Astrocyte (in vitro differentiated cells and primary cell): ENCODE results near the gene MED15. TPM values are rescaled to one million over a fixed set of nuclear protein-coding genes. Genes with fewer than 3 reads are reported as not detected.

Experiments
- DNase-seq: peaks from one replicate; pipeline ENCODE4 v3.0.0-alpha.2; 2010; ENCODE audit warnings: low read depth
- FAIRE-seq: peaks from 2 replicates; lab custom pipeline; 2011; peaks lifted over from hg19 to GRCh38; lab: Jason Lieb, UNC
- H2AFZ ChIP-seq: 2 replicates; pipeline ENCODE4 v1.6.0; 2012; ENCODE audit warnings: low read depth, low read length, inconsistent platforms
- H3K27ac ChIP-seq: 2 replicates; pipeline ENCODE4 v1.5.1; 2011; ENCODE audit warnings: low read depth, low read length, inconsistent platforms
- H3K27me3 ChIP-seq: 2 replicates; pipeline ENCODE4 v1.6.0; 2011; ENCODE audit warnings: low read length, inconsistent platforms; ENCODE audit not compliant: insufficient read depth
- H3K36me3 ChIP-seq: 2 replicates; pipeline ENCODE4 v1.5.1; 2011; ENCODE audit warnings: low read length, inconsistent platforms; ENCODE audit not compliant: insufficient read depth
- H3K4me1 ChIP-seq: 2 replicates; pipeline ENCODE4 v1.5.1; 2011; ENCODE audit warnings: low read length, inconsistent platforms; ENCODE audit not compliant: insufficient read depth
- H3K4me2 ChIP-seq: 2 replicates; pipeline ENCODE4 v1.6.0; 2012; ENCODE audit warnings: low read length, inconsistent platforms
- H3K4me3 ChIP-seq: 2 replicates; pipeline ENCODE4 v1.5.1; 2011; ENCODE audit warnings: low read depth, mild to moderate bottlenecking, low read length, inconsistent platforms; ENCODE audit not compliant: insufficient read depth
- H3K79me2 ChIP-seq: 2 replicates; pipeline ENCODE4 v1.6.0; 2012; ENCODE audit warnings: mild to moderate bottlenecking, low read length, inconsistent platforms; ENCODE audit not compliant: insufficient read depth
- H3K9ac ChIP-seq: 2 replicates; pipeline ENCODE4 v1.6.0; 2012; ENCODE audit warnings: mild to moderate bottlenecking, low read length, inconsistent platforms
- H3K9me3 ChIP-seq: 2 replicates; pipeline ENCODE4 v1.5.1; 2012; ENCODE audit warnings: low read depth, mild to moderate bottlenecking, low read length, inconsistent platforms; ENCODE audit not compliant: insufficient read depth
- H4K20me1 ChIP-seq: 2 replicates; pipeline ENCODE4 v1.6.0; 2012; ENCODE audit warnings: low read length, inconsistent platforms; ENCODE audit not compliant: insufficient read depth
- H3K27ac Mint-ChIP-seq: one replicate; pipeline ENCODE4 v1.8.0; 2021; ENCODE audit warnings: mild to moderate bottlenecking, mixed read lengths; ENCODE audit not compliant: unreplicated experiment
- H3K27me3 Mint-ChIP-seq: one replicate; pipeline ENCODE4 v1.8.0; 2021; ENCODE audit warnings: low read depth, mixed read lengths; ENCODE audit not compliant: unreplicated experiment
- H3K36me3 Mint-ChIP-seq: one replicate; pipeline ENCODE4 v1.8.0; 2021; ENCODE audit warnings: low read depth, mixed read lengths; ENCODE audit not compliant: unreplicated experiment
- H3K4me1 Mint-ChIP-seq: one replicate; pipeline ENCODE4 v1.8.0; 2021; ENCODE audit warnings: low read depth, mixed read lengths; ENCODE audit not compliant: unreplicated experiment
- H3K4me3 Mint-ChIP-seq: one replicate; pipeline ENCODE4 v1.8.0; 2021; ENCODE audit warnings: mild to moderate bottlenecking, moderate library complexity, mixed read lengths; ENCODE audit not compliant: unreplicated experiment
- H3K9me3 Mint-ChIP-seq: one replicate; pipeline ENCODE4 v1.8.0; 2021; ENCODE audit warnings: mild to moderate bottlenecking, mixed read lengths; ENCODE audit not compliant: unreplicated experiment
- CTCF ChIP-seq: IDR thresholded peaks from 2 replicates; pipeline ENCODE4 v1.5.1; 2011; ENCODE audit warnings: low read depth, mild to moderate bottlenecking, inconsistent platforms, low read length, moderate library complexity; ENCODE audit not compliant: insufficient read depth
- EZH2 ChIP-seq: IDR thresholded peaks from 2 replicates; pipeline ENCODE4 v1.6.1; 2012; ENCODE audit warnings: mild to moderate bottlenecking, low read length, inconsistent platforms; ENCODE audit not compliant: insufficient read depth
- total RNA-seq: library from RNA; stranded (reverse); gene quantifications from 2 replicates; pipeline ENCODE4 v1.2.1, GENCODE V29; 2021

The MED15 gene
- total RNA-seq, 1 donor from 2014 or later: 153 TPM

- Mint-ChIP-seq H3K27me3 (no peaks in the 10 kb centered on the region), H3K4me1 (peaks cover 64% of the 10 kb centered on the region), H3K4me3 (peak overlapping the region; percentile 5), H3K27ac (peak overlapping the region; percentile 83), H3K9me3 (no peaks in the 10 kb centered on the region), H3K36me3 (peaks cover 13% of the 10 kb centered on the region)
- Histone ChIP-seq H3K9ac (peak overlapping the region; percentile 46), H3K4me1 (peaks cover 55% of the 10 kb centered on the region), H3K4me2 (peak overlapping the region; percentile 49), H3K79me2 (peaks cover 96% of the 10 kb centered on the region), H3K36me3 (peaks cover 9% of the 10 kb centered on the region), H3K9me3 (no peaks in the 10 kb centered on the region), H3K27me3 (no peaks in the 10 kb centered on the region), H3K4me3 (no peak overlapping the region), H3K27ac (peak overlapping the region; percentile 55), H2AFZ (no peak overlapping the region), H4K20me1 (peaks cover 86% of the 10 kb centered on the region)
- peak; percentile 64 for DNase-seq
- no peak for TF ChIP-seq CTCF
- no peak for TF ChIP-seq EZH2
- no peak for FAIRE-seq
Measured at GRCh38 chr22:20523086-20523983, 15.9 kb downstream of the MED15 start.

GRCh38 chr22:20524004-20524481 is 16.6 kb downstream of the MED15 start:
- peak overlapping the region; percentile 83 for H3K27ac Mint-ChIP-seq
- Histone ChIP-seq H2AFZ (no peak overlapping the region), H3K9ac (peak overlapping the region; percentile 46), H3K36me3 (peaks cover 15% of the 10 kb centered on the region), H3K27me3 (no peaks in the 10 kb centered on the region), H3K4me3 (no peak overlapping the region), H3K4me2 (peak overlapping the region; percentile 41), H4K20me1 (peaks cover 86% of the 10 kb centered on the region), H3K9me3 (no peaks in the 10 kb centered on the region), H3K79me2 (peaks cover 96% of the 10 kb centered on the region), H3K4me1 (peaks cover 55% of the 10 kb centered on the region), H3K27ac (peak overlapping the region; percentile 55)
- peaks cover 17% of the 10 kb centered on the region for H3K36me3 Mint-ChIP-seq
- no peaks in the 10 kb centered on the region for H3K27me3 Mint-ChIP-seq
- no peak for DNase-seq
- no peaks in the 10 kb centered on the region for H3K9me3 Mint-ChIP-seq
- peaks cover 63% of the 10 kb centered on the region for H3K4me1 Mint-ChIP-seq
- no peak for FAIRE-seq
- peak overlapping the region; percentile 6 for H3K4me3 Mint-ChIP-seq
- no peak for TF ChIP-seq CTCF
- TF ChIP-seq EZH2: no peak
